Uterus (tissue), 4 donors: ENCODE data around the gene CTTNBP2. TPM values are rescaled to one million over a fixed set of nuclear protein-coding genes. Genes with fewer than 3 reads are reported as not detected.

ENCODE experiments used
- DNase-seq, 2 donors: peaks; one replicate each; pipeline ENCODE4 v3.0.0-alpha.2; 2019 to 2020
- H3K27ac ChIP-seq, 2 donors: fragments of 200-600 bp; sonication (generic); 1 replicate in 1 of 2; 2 replicates in 1 of 2; pipeline ENCODE4 v1.5.1; 2016 to 2018
- H3K27me3 ChIP-seq, 2 donors: fragments of 200-600 bp; sonication (generic); one replicate each; pipeline ENCODE4 v1.5.1; 2018 to 2019; ENCODE audit warnings: control low read depth in 1 of 2
- H3K36me3 ChIP-seq, 2 donors: fragments of 200-600 bp; sonication (generic); one replicate each; pipeline ENCODE4 v1.5.1; 2019; ENCODE audit warnings: control low read depth in 1 of 2
- H3K4me1 ChIP-seq, 2 donors: fragments of 200-600 bp; sonication (generic); one replicate each; pipeline ENCODE4 v1.5.1; 2018 to 2019; ENCODE audit warnings: control low read depth in 1 of 2
- H3K4me3 ChIP-seq, 2 donors: fragments of 200-600 bp; sonication (generic); 1 replicate in 1 of 2; 2 replicates in 1 of 2; pipeline ENCODE4 v1.5.1; 2018 to 2019; ENCODE audit warnings: mild to moderate bottlenecking in 1 of 2
- H3K9me3 ChIP-seq, 2 donors: fragments of 200-600 bp; sonication (generic); one replicate each; pipeline ENCODE4 v1.5.1; 2019; ENCODE audit warnings: control low read depth in 1 of 2
- CTCF ChIP-seq, 4 experiments: fragments of 200-600 bp in 2 of 4; fragments of 450-650 bp in 2 of 4; sonication (generic) in 2 of 4; IDR thresholded peaks; one replicate each; pipeline ENCODE4 v1.5.1; 2016 to 2019; ENCODE audit warnings: antibody characterized with exemption in 4 of 4, mild to moderate bottlenecking in 2 of 4, moderate library complexity in 1 of 4
- POLR2A ChIP-seq, 2 donors: fragments of 450-650 bp; IDR thresholded peaks; one replicate each; pipeline ENCODE4 v1.6.1; 2016; ENCODE audit warnings: antibody characterized with exemption in 2 of 2, mild to moderate bottlenecking in 1 of 2, moderate library complexity in 1 of 2
- intact Hi-C: fragments of 100-400 bp; cut with DNase I; formaldehyde crosslinking; loops from one replicate; pipeline ENCODE4 v1.15.1; 2023; ENCODE audit warnings: low total_unique reads
- total RNA-seq, 4 donors: library from RNA; depleted of rRNA in 3 of 4; stranded (reverse); fragments of >200 nt in 3 of 4; gene quantifications; one replicate each; pipeline versions ENCODE4 v1.1.0 to v1.2.4, GENCODE V29; 2014 to 2023
- donor health status: DM: yes; HTN: yes; CAD: no.

CTTNBP2 gene
- total RNA-seq, 4 donors from 2014 or later, result 16.4 to 87.9 (median 35.0) TPM

GRCh38 chr7:117757440-117757839 is 115.8 kb downstream of the CTTNBP2 start:
- TF ChIP-seq POLR2A (IDR thresholded peaks at IDR 0.05), result no peak
- no peak for TF ChIP-seq CTCF (IDR thresholded peaks at IDR 0.05)
- Histone ChIP-seq H3K36me3 (no peaks in the 10 kb centered on the region), H3K9me3 (no peaks in the 10 kb centered on the region), H3K4me3 (no peak overlapping the region), H3K27ac (no peak overlapping the region), H3K27me3 (no peaks in the 10 kb centered on the region), H3K4me1 (no peaks in the 10 kb centered on the region)
- DNase-seq, result no peak
- intact Hi-C loops, result no loop called here

GRCh38 chr7:117756586-117757085 is 116.6 kb downstream of the CTTNBP2 start:
- H3K36me3 ChIP-seq, result no peaks in the 10 kb centered on the region
- H3K27me3 ChIP-seq, result no peaks in the 10 kb centered on the region
- no peak overlapping the region for H3K27ac ChIP-seq
- no peak for DNase-seq
- H3K4me1 ChIP-seq, result no peaks in the 10 kb centered on the region
- H3K9me3 ChIP-seq, result no peaks in the 10 kb centered on the region
- intact Hi-C loops, result no loop called here
- H3K4me3 ChIP-seq, result no peak overlapping the region
- TF ChIP-seq POLR2A (IDR thresholded peaks at IDR 0.05) (no peak), CTCF (IDR thresholded peaks at IDR 0.05) (no peak)

GRCh38 chr7:117755136-117755535 is 118.1 kb downstream of the CTTNBP2 start:
- no peak for DNase-seq
- no peaks in the 10 kb centered on the region for H3K9me3 ChIP-seq
- intact Hi-C loops, result no loop called here
- no peaks in the 10 kb centered on the region for H3K27me3 ChIP-seq
- no peaks in the 10 kb centered on the region for H3K4me1 ChIP-seq
- TF ChIP-seq POLR2A (IDR thresholded peaks at IDR 0.05) (no peak), CTCF (IDR thresholded peaks at IDR 0.05) (no peak)
- no peak overlapping the region for H3K4me3 ChIP-seq
- no peak overlapping the region for H3K27ac ChIP-seq
- H3K36me3 ChIP-seq, result no peaks in the 10 kb centered on the region

- TF ChIP-seq POLR2A (IDR thresholded peaks at IDR 0.05), result no peak
- no peak for TF ChIP-seq CTCF (IDR thresholded peaks at IDR 0.05)
- Histone ChIP-seq H3K4me1 (no peaks in the 10 kb centered on the region), H3K9me3 (no peaks in the 10 kb centered on the region), H3K4me3 (no peak overlapping the region), H3K27me3 (no peaks in the 10 kb centered on the region), H3K36me3 (no peaks in the 10 kb centered on the region), H3K27ac (no peak overlapping the region)
- DNase-seq, result no peak
- intact Hi-C loops, result no loop called here
These were observed 121.5 kb downstream of the CTTNBP2 start for GRCh38 chr7:117751775-117752174.

GRCh38 chr7:117750612-117751563 is 122.4 kb downstream of the CTTNBP2 start:
- intact Hi-C loops, result no loop called here
- Histone ChIP-seq H3K4me1 (no peaks in the 10 kb centered on the region), H3K4me3 (no peak overlapping the region), H3K9me3 (no peaks in the 10 kb centered on the region), H3K36me3 (no peaks in the 10 kb centered on the region), H3K27ac (no peak overlapping the region), H3K27me3 (no peaks in the 10 kb centered on the region)
- no peak for DNase-seq
- TF ChIP-seq POLR2A (IDR thresholded peaks at IDR 0.05) (no peak), CTCF (IDR thresholded peaks at IDR 0.05) (peak; percentile 46 to 66 (median 52))
